HepG2 (cell line): Measurements from ENCODE around the gene CDH23. TPM values are rescaled to one million over a fixed set of nuclear protein-coding genes. Genes with fewer than 3 reads are reported as not detected.

Source experiments
- BORCS8-MEF2B ChIP-seq: sonication (generic); formaldehyde crosslinking; IDR thresholded peaks from 2 replicates; pipeline ENCODE4 v1.8.0; 2022; ENCODE audit warnings: mild to moderate bottlenecking, missing genetic modification reagents
- CBFB ChIP-seq: sonication (generic); formaldehyde crosslinking; IDR thresholded peaks from 2 replicates; pipeline ENCODE4 v1.4.0; 2020; ENCODE audit warnings: missing genetic modification reagents
- ELF1 ChIP-seq: sonication (generic); formaldehyde crosslinking; IDR thresholded peaks from 2 replicates; pipeline ENCODE4 v1.4.0; 2020; ENCODE audit warnings: missing genetic modification reagents
- HDAC1 ChIP-seq: sonication (generic); formaldehyde crosslinking; IDR thresholded peaks from 2 replicates; pipeline ENCODE4 v1.5.1; 2020; ENCODE audit warnings: mild to moderate bottlenecking, missing genetic modification reagents
- HMGA1 ChIP-seq: sonication (generic); formaldehyde crosslinking; conservative IDR thresholded peaks from 2 replicates; pipeline ENCODE4 v1.4.0; 2020; ENCODE audit warnings: missing genetic modification reagents
- KLF16 ChIP-seq, 2 experiments: sonication (generic) in 1 of 2; formaldehyde crosslinking in 1 of 2; IDR thresholded peaks; 2 replicates each; pipeline versions ENCODE4 v1.6.1 to v1.8.0; 2016 to 2023; ENCODE audit warnings: missing genetic modification reagents in 2 of 2, missing compliant biosample characterization in 1 of 2
- NR3C1 ChIP-seq: sonication (generic); formaldehyde crosslinking; IDR thresholded peaks from 2 replicates; pipeline ENCODE4 v1.4.0; 2020; ENCODE audit warnings: missing genetic modification reagents
- THAP11 ChIP-seq: IDR thresholded peaks from 2 replicates; pipeline ENCODE4 v1.6.1; 2016; ENCODE audit warnings: missing biosample characterization, missing genetic modification reagents
- ZMYM4 ChIP-seq: sonication (generic); formaldehyde crosslinking; IDR thresholded peaks from 2 replicates; pipeline ENCODE4 v1.8.1; 2023; ENCODE audit warnings: mild to moderate bottlenecking, missing genetic modification reagents
- ZNF235 ChIP-seq: sonication (generic); formaldehyde crosslinking; IDR thresholded peaks from 2 replicates; pipeline ENCODE4 v1.8.1; 2023; ENCODE audit warnings: mild to moderate bottlenecking, missing genetic modification reagents, borderline replicate concordance
- ZNF343 ChIP-seq: sonication (generic); formaldehyde crosslinking; IDR thresholded peaks from 2 replicates; pipeline ENCODE4 v1.4.0; 2020; ENCODE audit warnings: mild to moderate bottlenecking, missing genetic modification reagents
- ZSCAN31 ChIP-seq: sonication (generic); formaldehyde crosslinking; IDR thresholded peaks from 2 replicates; pipeline ENCODE4 v1.5.0; 2020; ENCODE audit warnings: low read depth, mild to moderate bottlenecking, missing genetic modification reagents
- polyA plus RNA-seq, 8 experiments: library from polyadenylated mRNA; depleted of rRNA in 3 of 8; stranded (reverse) in 7 of 8; unstranded in 1 of 8; fragments of >200 nt; fragmentation: Illumina TruSeq in 4 of 8; extraction: Trizol in 4 of 8; gene quantifications; 2 replicates each; pipeline versions ENCODE4 v1.2.1 to v1.2.3, GENCODE V29; 2011 to 2016; ENCODE audit warnings: low read depth in 4 of 8, missing spikeins in 1 of 8, mixed read lengths in 1 of 8; ENCODE audit not compliant: insufficient read depth in 1 of 8
- total RNA-seq, 5 experiments: library from RNA; depleted of rRNA; stranded (reverse); fragments of >200 nt; fragmentation: Illumina TruSeq; extraction: Trizol; gene quantifications; 2 replicates each; pipeline ENCODE4 v1.2.3, GENCODE V29; 2016; ENCODE audit warnings: low read depth in 1 of 5
- TF ChIP-seq, protein P1 (sequence below): sonication (generic); formaldehyde crosslinking; IDR thresholded peaks from 2 replicates; pipeline ENCODE4; 2020; ENCODE audit warnings: missing genetic modification reagents, mild to moderate bottlenecking, borderline replicate concordance
- TF ChIP-seq, protein P2 (sequence below): IDR thresholded peaks from 2 replicates; pipeline ENCODE4 v1.4.0; 2020; ENCODE audit warnings: mild to moderate bottlenecking, missing genetic modification reagents
- TF ChIP-seq, protein P3 (sequence below): sonication (generic); formaldehyde crosslinking; IDR thresholded peaks from 2 replicates; pipeline ENCODE4 v1.4.0; 2020; ENCODE audit warnings: missing genetic modification reagents, borderline replicate concordance
- TF ChIP-seq, protein P4 (sequence below): sonication (generic); formaldehyde crosslinking; IDR thresholded peaks from 2 replicates; pipeline ENCODE4 v1.5.1; 2020; ENCODE audit warnings: mild to moderate bottlenecking, missing genetic modification reagents, moderate library complexity

The CDH23 gene
- total and polyA plus RNA-seq, 2 of the 13 experiments (the other 11 are each of a cell fraction or from before 2014, with no cell fraction given) = 0.13 TPM; not detected in 1

DNA sequence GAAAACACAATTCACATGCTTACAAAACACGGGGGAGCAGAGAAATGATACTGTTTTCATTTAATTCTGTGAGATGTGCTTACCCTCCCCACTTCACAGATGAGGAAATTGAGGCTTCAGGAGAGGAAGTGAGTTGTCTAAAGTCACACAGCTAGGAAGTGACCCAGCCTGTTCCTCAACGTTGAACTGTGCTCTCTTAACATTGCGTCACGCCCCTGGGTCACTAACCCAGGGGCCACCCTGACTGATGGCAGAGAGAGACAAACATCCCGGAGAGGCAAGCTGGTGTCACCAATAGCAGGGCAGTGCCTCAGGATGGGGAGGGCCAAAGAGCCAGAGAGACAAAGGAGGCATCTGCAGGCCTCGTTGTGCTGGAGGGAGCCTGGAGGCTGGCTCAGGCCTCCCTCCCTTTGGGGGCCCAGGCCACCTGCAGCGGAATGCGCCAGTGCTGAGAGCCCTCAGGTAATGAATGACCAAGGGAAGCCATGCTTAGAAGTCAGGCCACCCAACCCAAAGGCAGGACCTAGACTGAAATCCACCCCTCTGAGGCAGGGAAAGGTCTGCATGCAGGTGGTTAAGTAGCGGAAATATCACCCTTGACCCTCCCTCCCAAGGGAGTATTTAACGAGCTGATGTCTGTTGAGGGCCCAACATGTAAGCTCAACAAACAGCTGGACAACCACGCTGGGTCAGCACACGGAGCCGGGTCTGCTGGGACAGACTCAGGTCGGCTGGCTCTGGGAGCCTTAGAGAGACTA lies 241.5 kb downstream of the CDH23 start (continued):
- TF ChIP-seq KLF16 (CRISPR knock-in tag; IDR thresholded peaks at IDR 0.05) (0 out of 4 replicates have a peak, but pooled peaks of 1 of the 2 experiments have one; percentile 53), NR3C1 (CRISPR knock-in tag) (no peak), ZSCAN31 (CRISPR knock-in tag) (peak; percentile 61; the same call in 1 of the 2 replicates), ELF1 (CRISPR knock-in tag) (peak; percentile 76), CBFB (CRISPR knock-in tag) (peak; percentile 86), ZNF343 (CRISPR knock-in tag) (no peak), HMGA1 (CRISPR knock-in tag) (no peak), ZMYM4 (CRISPR knock-in tag) (peak; percentile 74), BORCS8-MEF2B (CRISPR knock-in tag) (peak; percentile 66), HDAC1 (CRISPR knock-in tag) (peak; percentile 56; the same call in 1 of the 2 replicates), THAP11 (CRISPR knock-in tag) (peak; percentile 80), ZNF235 (no peak)
- TF ChIP-seq, protein P1, sequence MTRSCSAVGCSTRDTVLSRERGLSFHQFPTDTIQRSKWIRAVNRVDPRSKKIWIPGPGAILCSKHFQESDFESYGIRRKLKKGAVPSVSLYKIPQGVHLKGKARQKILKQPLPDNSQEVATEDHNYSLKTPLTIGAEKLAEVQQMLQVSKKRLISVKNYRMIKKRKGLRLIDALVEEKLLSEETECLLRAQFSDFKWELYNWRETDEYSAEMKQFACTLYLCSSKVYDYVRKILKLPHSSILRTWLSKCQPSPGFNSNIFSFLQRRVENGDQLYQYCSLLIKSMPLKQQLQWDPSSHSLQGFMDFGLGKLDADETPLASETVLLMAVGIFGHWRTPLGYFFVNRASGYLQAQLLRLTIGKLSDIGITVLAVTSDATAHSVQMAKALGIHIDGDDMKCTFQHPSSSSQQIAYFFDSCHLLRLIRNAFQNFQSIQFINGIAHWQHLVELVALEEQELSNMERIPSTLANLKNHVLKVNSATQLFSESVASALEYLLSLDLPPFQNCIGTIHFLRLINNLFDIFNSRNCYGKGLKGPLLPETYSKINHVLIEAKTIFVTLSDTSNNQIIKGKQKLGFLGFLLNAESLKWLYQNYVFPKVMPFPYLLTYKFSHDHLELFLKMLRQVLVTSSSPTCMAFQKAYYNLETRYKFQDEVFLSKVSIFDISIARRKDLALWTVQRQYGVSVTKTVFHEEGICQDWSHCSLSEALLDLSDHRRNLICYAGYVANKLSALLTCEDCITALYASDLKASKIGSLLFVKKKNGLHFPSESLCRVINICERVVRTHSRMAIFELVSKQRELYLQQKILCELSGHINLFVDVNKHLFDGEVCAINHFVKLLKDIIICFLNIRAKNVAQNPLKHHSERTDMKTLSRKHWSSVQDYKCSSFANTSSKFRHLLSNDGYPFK (CRISPR knock-in tag) = peak; percentile 75; the same call in 1 of the 2 replicates
- TF ChIP-seq, protein P2, sequence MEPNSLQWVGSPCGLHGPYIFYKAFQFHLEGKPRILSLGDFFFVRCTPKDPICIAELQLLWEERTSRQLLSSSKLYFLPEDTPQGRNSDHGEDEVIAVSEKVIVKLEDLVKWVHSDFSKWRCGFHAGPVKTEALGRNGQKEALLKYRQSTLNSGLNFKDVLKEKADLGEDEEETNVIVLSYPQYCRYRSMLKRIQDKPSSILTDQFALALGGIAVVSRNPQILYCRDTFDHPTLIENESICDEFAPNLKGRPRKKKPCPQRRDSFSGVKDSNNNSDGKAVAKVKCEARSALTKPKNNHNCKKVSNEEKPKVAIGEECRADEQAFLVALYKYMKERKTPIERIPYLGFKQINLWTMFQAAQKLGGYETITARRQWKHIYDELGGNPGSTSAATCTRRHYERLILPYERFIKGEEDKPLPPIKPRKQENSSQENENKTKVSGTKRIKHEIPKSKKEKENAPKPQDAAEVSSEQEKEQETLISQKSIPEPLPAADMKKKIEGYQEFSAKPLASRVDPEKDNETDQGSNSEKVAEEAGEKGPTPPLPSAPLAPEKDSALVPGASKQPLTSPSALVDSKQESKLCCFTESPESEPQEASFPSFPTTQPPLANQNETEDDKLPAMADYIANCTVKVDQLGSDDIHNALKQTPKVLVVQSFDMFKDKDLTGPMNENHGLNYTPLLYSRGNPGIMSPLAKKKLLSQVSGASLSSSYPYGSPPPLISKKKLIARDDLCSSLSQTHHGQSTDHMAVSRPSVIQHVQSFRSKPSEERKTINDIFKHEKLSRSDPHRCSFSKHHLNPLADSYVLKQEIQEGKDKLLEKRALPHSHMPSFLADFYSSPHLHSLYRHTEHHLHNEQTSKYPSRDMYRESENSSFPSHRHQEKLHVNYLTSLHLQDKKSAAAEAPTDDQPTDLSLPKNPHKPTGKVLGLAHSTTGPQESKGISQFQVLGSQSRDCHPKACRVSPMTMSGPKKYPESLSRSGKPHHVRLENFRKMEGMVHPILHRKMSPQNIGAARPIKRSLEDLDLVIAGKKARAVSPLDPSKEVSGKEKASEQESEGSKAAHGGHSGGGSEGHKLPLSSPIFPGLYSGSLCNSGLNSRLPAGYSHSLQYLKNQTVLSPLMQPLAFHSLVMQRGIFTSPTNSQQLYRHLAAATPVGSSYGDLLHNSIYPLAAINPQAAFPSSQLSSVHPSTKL = peak; percentile 84
- TF ChIP-seq, protein P3, sequence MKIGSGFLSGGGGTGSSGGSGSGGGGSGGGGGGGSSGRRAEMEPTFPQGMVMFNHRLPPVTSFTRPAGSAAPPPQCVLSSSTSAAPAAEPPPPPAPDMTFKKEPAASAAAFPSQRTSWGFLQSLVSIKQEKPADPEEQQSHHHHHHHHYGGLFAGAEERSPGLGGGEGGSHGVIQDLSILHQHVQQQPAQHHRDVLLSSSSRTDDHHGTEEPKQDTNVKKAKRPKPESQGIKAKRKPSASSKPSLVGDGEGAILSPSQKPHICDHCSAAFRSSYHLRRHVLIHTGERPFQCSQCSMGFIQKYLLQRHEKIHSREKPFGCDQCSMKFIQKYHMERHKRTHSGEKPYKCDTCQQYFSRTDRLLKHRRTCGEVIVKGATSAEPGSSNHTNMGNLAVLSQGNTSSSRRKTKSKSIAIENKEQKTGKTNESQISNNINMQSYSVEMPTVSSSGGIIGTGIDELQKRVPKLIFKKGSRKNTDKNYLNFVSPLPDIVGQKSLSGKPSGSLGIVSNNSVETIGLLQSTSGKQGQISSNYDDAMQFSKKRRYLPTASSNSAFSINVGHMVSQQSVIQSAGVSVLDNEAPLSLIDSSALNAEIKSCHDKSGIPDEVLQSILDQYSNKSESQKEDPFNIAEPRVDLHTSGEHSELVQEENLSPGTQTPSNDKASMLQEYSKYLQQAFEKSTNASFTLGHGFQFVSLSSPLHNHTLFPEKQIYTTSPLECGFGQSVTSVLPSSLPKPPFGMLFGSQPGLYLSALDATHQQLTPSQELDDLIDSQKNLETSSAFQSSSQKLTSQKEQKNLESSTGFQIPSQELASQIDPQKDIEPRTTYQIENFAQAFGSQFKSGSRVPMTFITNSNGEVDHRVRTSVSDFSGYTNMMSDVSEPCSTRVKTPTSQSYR = peak; percentile 53; the same call in 1 of the 2 replicates
- TF ChIP-seq, protein P4, sequence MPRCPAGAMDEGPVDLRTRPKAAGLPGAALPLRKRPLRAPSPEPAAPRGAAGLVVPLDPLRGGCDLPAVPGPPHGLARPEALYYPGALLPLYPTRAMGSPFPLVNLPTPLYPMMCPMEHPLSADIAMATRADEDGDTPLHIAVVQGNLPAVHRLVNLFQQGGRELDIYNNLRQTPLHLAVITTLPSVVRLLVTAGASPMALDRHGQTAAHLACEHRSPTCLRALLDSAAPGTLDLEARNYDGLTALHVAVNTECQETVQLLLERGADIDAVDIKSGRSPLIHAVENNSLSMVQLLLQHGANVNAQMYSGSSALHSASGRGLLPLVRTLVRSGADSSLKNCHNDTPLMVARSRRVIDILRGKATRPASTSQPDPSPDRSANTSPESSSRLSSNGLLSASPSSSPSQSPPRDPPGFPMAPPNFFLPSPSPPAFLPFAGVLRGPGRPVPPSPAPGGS (CRISPR knock-in tag) = peak; percentile 82; the same call in 1 of the 2 replicates
